GM10248 (cell line): Measurements from ENCODE around the gene EHD4.

Source experiments
- CTCF ChIA-PET: fragments of 300-600 bp; sonication (Branson Sonifier 250); formaldehyde crosslinking; extraction: SDS; loops from one replicate; lab custom pipeline; 2021; ENCODE audit warnings: antibody characterized with exemption; lab: Yijun Ruan, JAX
- POLR2A ChIA-PET: fragments of 350-650 bp; sonication (Branson Sonifier 250); formaldehyde crosslinking; extraction: SDS; loops from one replicate; lab custom pipeline; 2020; ENCODE audit warnings: antibody characterized with exemption; lab: Yijun Ruan, JAX
- DNase-seq: peaks from one replicate; pipeline ENCODE4 v3.0.0; 2012; ENCODE audit errors: extremely low spot score
- CTCF ChIP-seq: IDR thresholded peaks from 2 replicates; pipeline ENCODE4 v1.5.1; 2012; ENCODE audit warnings: mild to moderate bottlenecking, low read depth; ENCODE audit errors: extremely low read depth, missing control alignments, control extremely low read depth

The EHD4 gene

GRCh38 chr15:41982133-41982930 is 10.0 kb upstream of the EHD4 start:
- DNase-seq, result no peak
- ChIA-PET CTCF (interaction anchor here (0.8 to 9.8 kb wide), 4 partner anchors 11 to 102 kb away, joined by 3 to 133 read pairs (median 12); partner anchors contain the start of gene EHD4), POLR2A (no interaction called here)
- TF ChIP-seq CTCF, result no peak

GRCh38 chr15:41981371-41982132 is 9.2 kb upstream of the EHD4 start:
- TF ChIP-seq CTCF, result no peak
- POLR2A ChIA-PET, result no interaction called here
- CTCF ChIA-PET, result interaction anchor here (0.8 to 5.4 kb wide), 5 partner anchors 8 to 103 kb away, joined by 3 to 39 read pairs (median 6); partner anchors contain the start of gene EHD4
- DNase-seq, result no peak

- ChIA-PET POLR2A (no interaction called here), CTCF (interaction anchor here (1.1 to 5.4 kb wide), 4 partner anchors 9 to 85 kb away, joined by 3 to 39 read pairs (median 11); partner anchors contain the start of gene EHD4)
- DNase-seq, result no peak
- no peak for TF ChIP-seq CTCF
Measured at GRCh38 chr15:41980654-41981323, 8.4 kb upstream of the EHD4 start.

- ChIA-PET POLR2A (no interaction called here), CTCF (interaction anchor here (1.1 to 5.4 kb wide), 5 partner anchors 9 to 104 kb away, joined by 3 to 39 read pairs (median 4); partner anchors contain the start of gene EHD4)
- no peak for TF ChIP-seq CTCF
- DNase-seq, result no peak
Measured at GRCh38 chr15:41979493-41980266, 7.3 kb upstream of the EHD4 start.

GRCh38 chr15:41978534-41978933 is 6.2 kb upstream of the EHD4 start:
- no peak for TF ChIP-seq CTCF
- CTCF ChIA-PET, result interaction anchor here (1.3 to 5.4 kb wide), 4 partner anchors 7 to 105 kb away, joined by 4 to 39 read pairs (median 4); no protein-coding TSS in a partner anchor

More at GRCh38 chr15:41978534-41978933, 6.2 kb upstream of the EHD4 start:
- no peak for DNase-seq
- POLR2A ChIA-PET, result interaction anchor here (0.6 kb wide), 1 partner anchor 564 kb away, joined by 4 read pairs; no protein-coding TSS in a partner anchor
